HepG2 (cell line): ENCODE results near the gene ZNF211. TPM values are rescaled to one million over a fixed set of nuclear protein-coding genes. Genes with fewer than 3 reads are reported as not detected.

Experiments
- CCDC6 ChIP-seq: sonication (generic); formaldehyde crosslinking; IDR thresholded peaks from 2 replicates; pipeline ENCODE4 v1.8.1; 2022; ENCODE audit warnings: mild to moderate bottlenecking, missing genetic modification reagents, moderate library complexity
- CENPT ChIP-seq: sonication (generic); formaldehyde crosslinking; IDR thresholded peaks from 2 replicates; pipeline ENCODE4 v1.8.0; 2022; ENCODE audit warnings: low read depth, mild to moderate bottlenecking, moderate library complexity, missing genetic modification reagents
- EED ChIP-seq: sonication (generic); formaldehyde crosslinking; IDR thresholded peaks from 2 replicates; pipeline ENCODE4 v1.5.0; 2020; ENCODE audit warnings: mild to moderate bottlenecking, missing genetic modification reagents
- GABPA ChIP-seq, 2 experiments: IDR thresholded peaks; 2 replicates each; pipeline ENCODE4 v1.6.1; 2011 to 2016; ENCODE audit warnings: low read depth in 2 of 2, low read length in 1 of 2, missing biosample characterization in 1 of 2, missing genetic modification characterization in 1 of 2
- GZF1 ChIP-seq: sonication (generic); formaldehyde crosslinking; IDR thresholded peaks from 2 replicates; pipeline ENCODE4 v1.5.1; 2020; ENCODE audit warnings: mild to moderate bottlenecking, missing genetic modification reagents
- HMGA1 ChIP-seq: sonication (generic); formaldehyde crosslinking; conservative IDR thresholded peaks from 2 replicates; pipeline ENCODE4 v1.4.0; 2020; ENCODE audit warnings: missing genetic modification reagents
- IRF2 ChIP-seq: IDR thresholded peaks from 2 replicates; pipeline ENCODE4 v1.6.1; 2018; ENCODE audit warnings: missing genetic modification reagents, missing compliant biosample characterization
- MTF1 ChIP-seq: sonication (generic); formaldehyde crosslinking; IDR thresholded peaks from 2 replicates; pipeline ENCODE4 v1.5.0; 2020; ENCODE audit warnings: missing genetic modification reagents
- TOPORS ChIP-seq: sonication (generic); formaldehyde crosslinking; IDR thresholded peaks from 2 replicates; pipeline ENCODE4 v1.8.0; 2023; ENCODE audit warnings: mild to moderate bottlenecking, missing genetic modification reagents
- ZNF24 ChIP-seq: fragments of 450-650 bp; IDR thresholded peaks from 2 replicates; pipeline ENCODE4 v1.6.1; 2017; ENCODE audit warnings: antibody characterized with exemption, mild to moderate bottlenecking
- ZNF33B ChIP-seq: sonication (generic); formaldehyde crosslinking; IDR thresholded peaks from 2 replicates; pipeline ENCODE4 v1.5.1; 2020; ENCODE audit warnings: mild to moderate bottlenecking, missing genetic modification reagents
- ZNF713 ChIP-seq: sonication (generic); formaldehyde crosslinking; IDR thresholded peaks from 2 replicates; pipeline ENCODE4 v1.4.0; 2020; ENCODE audit warnings: mild to moderate bottlenecking, missing genetic modification reagents
- ZSCAN25 ChIP-seq: sonication (generic); formaldehyde crosslinking; IDR thresholded peaks from 2 replicates; pipeline ENCODE4 v1.8.0; 2022; ENCODE audit warnings: mild to moderate bottlenecking, missing genetic modification reagents
- polyA plus RNA-seq, 8 experiments: library from polyadenylated mRNA; depleted of rRNA in 3 of 8; stranded (reverse) in 7 of 8; unstranded in 1 of 8; fragments of >200 nt; fragmentation: Illumina TruSeq in 4 of 8; extraction: Trizol in 4 of 8; gene quantifications; 2 replicates each; pipeline versions ENCODE4 v1.2.1 to v1.2.3, GENCODE V29; 2011 to 2016; ENCODE audit warnings: low read depth in 4 of 8, missing spikeins in 1 of 8, mixed read lengths in 1 of 8; ENCODE audit not compliant: insufficient read depth in 1 of 8
- total RNA-seq, 5 experiments: library from RNA; depleted of rRNA; stranded (reverse); fragments of >200 nt; fragmentation: Illumina TruSeq; extraction: Trizol; gene quantifications; 2 replicates each; pipeline ENCODE4 v1.2.3, GENCODE V29; 2016; ENCODE audit warnings: low read depth in 1 of 5
- TF ChIP-seq, protein P1 (sequence below): sonication (generic); formaldehyde crosslinking; IDR thresholded peaks from 2 replicates; pipeline ENCODE4 v1.8.1; 2023; ENCODE audit warnings: mild to moderate bottlenecking, missing genetic modification reagents
- TF ChIP-seq, protein P2 (sequence below): sonication (generic); formaldehyde crosslinking; IDR thresholded peaks from 2 replicates; pipeline ENCODE4 v1.4.0; 2020; ENCODE audit warnings: missing genetic modification reagents, borderline replicate concordance
- TF ChIP-seq, protein P3 (sequence below): sonication (generic); formaldehyde crosslinking; IDR thresholded peaks from 2 replicates; pipeline ENCODE4 v1.9.0; 2021; ENCODE audit warnings: mild to moderate bottlenecking, missing genetic modification reagents
- TF ChIP-seq, protein P4 (sequence below): sonication (generic); formaldehyde crosslinking; IDR thresholded peaks from 2 replicates; pipeline ENCODE4 v1.9.0; 2021; ENCODE audit warnings: missing genetic modification reagents, borderline replicate concordance

The ZNF211 gene
- total and polyA plus RNA-seq, 2 of the 13 experiments (the other 11 are each of a cell fraction or from before 2014, with no cell fraction given): 9.9 to 11.2 TPM

DNA sequence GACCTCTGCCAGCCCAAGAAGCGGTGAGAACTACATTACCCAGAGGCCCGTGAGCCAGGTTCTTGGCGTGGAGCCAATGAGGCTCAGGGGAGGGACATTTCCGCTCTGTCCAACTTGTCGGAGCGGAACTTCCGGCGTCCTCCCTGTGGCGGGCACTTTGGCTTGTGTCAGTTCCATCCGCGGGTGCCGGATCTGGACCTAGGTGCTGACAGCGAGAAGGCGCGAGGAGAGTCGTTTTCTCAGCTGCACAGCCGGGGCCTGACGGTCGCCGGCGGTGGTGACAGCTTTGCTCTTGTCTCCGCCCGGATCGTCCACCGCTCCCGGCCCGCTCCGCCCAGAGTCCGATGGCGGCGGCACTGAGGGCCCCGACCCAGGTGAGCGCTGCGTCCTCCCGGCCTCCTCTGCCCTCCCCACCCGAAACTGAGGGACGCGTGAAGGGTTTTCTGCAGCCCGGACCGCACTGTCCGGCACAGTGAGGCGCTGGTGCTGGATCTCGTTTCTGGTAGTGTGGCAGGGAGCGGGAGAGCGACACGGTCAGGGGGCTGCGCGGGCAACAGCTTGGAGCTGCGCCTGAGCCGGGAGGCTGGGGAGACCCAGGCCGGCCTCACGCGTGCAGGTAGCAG lies 33.1 kb upstream of the ZNF211 start, which contains the start of gene ZNF530 (continued):
- 0 out of 2 replicates have a peak, but pooled peaks have one; percentile 48 for TF ChIP-seq EED (CRISPR knock-in tag)
- TF ChIP-seq, protein P1, sequence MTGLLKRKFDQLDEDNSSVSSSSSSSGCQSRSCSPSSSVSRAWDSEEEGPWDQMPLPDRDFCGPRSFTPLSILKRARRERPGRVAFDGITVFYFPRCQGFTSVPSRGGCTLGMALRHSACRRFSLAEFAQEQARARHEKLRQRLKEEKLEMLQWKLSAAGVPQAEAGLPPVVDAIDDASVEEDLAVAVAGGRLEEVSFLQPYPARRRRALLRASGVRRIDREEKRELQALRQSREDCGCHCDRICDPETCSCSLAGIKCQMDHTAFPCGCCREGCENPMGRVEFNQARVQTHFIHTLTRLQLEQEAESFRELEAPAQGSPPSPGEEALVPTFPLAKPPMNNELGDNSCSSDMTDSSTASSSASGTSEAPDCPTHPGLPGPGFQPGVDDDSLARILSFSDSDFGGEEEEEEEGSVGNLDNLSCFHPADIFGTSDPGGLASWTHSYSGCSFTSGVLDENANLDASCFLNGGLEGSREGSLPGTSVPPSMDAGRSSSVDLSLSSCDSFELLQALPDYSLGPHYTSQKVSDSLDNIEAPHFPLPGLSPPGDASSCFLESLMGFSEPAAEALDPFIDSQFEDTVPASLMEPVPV (CRISPR knock-in tag): peak; percentile 56; the same call in 1 of the 2 replicates
- no peak for TF ChIP-seq HMGA1
- TF ChIP-seq GABPA (IDR thresholded peaks at IDR 0.05; ENCODE audit: low read depth, low read length): peak; percentile 97
- TF ChIP-seq GABPA (CRISPR knock-in tag; IDR thresholded peaks at IDR 0.05; ENCODE audit: low read depth): peak; percentile 99
- TF ChIP-seq, protein P2, sequence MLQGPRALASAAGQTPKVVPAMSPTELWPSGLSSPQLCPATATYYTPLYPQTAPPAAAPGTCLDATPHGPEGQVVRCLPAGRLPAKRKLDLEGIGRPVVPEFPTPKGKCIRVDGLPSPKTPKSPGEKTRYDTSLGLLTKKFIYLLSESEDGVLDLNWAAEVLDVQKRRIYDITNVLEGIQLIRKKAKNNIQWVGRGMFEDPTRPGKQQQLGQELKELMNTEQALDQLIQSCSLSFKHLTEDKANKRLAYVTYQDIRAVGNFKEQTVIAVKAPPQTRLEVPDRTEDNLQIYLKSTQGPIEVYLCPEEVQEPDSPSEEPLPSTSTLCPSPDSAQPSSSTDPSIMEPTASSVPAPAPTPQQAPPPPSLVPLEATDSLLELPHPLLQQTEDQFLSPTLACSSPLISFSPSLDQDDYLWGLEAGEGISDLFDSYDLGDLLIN (CRISPR knock-in tag): no peak
- TF ChIP-seq GZF1 (CRISPR knock-in tag): no peak
- peak; percentile 97 for TF ChIP-seq IRF2 (CRISPR knock-in tag)
- peak; percentile 83; the same call in 1 of the 2 replicates for TF ChIP-seq ZNF33B
- no peak for TF ChIP-seq ZNF24
- peak; percentile 78; the same call in 1 of the 2 replicates for TF ChIP-seq CENPT (CRISPR knock-in tag)
- peak; percentile 61; the same call in 1 of the 2 replicates for TF ChIP-seq TOPORS
- no peak for TF ChIP-seq MTF1 (CRISPR knock-in tag)
- TF ChIP-seq ZSCAN25 (CRISPR knock-in tag): peak; percentile 70; the same call in 1 of the 2 replicates
- no peak for TF ChIP-seq ZNF713 (CRISPR knock-in tag)
- TF ChIP-seq, protein P3, sequence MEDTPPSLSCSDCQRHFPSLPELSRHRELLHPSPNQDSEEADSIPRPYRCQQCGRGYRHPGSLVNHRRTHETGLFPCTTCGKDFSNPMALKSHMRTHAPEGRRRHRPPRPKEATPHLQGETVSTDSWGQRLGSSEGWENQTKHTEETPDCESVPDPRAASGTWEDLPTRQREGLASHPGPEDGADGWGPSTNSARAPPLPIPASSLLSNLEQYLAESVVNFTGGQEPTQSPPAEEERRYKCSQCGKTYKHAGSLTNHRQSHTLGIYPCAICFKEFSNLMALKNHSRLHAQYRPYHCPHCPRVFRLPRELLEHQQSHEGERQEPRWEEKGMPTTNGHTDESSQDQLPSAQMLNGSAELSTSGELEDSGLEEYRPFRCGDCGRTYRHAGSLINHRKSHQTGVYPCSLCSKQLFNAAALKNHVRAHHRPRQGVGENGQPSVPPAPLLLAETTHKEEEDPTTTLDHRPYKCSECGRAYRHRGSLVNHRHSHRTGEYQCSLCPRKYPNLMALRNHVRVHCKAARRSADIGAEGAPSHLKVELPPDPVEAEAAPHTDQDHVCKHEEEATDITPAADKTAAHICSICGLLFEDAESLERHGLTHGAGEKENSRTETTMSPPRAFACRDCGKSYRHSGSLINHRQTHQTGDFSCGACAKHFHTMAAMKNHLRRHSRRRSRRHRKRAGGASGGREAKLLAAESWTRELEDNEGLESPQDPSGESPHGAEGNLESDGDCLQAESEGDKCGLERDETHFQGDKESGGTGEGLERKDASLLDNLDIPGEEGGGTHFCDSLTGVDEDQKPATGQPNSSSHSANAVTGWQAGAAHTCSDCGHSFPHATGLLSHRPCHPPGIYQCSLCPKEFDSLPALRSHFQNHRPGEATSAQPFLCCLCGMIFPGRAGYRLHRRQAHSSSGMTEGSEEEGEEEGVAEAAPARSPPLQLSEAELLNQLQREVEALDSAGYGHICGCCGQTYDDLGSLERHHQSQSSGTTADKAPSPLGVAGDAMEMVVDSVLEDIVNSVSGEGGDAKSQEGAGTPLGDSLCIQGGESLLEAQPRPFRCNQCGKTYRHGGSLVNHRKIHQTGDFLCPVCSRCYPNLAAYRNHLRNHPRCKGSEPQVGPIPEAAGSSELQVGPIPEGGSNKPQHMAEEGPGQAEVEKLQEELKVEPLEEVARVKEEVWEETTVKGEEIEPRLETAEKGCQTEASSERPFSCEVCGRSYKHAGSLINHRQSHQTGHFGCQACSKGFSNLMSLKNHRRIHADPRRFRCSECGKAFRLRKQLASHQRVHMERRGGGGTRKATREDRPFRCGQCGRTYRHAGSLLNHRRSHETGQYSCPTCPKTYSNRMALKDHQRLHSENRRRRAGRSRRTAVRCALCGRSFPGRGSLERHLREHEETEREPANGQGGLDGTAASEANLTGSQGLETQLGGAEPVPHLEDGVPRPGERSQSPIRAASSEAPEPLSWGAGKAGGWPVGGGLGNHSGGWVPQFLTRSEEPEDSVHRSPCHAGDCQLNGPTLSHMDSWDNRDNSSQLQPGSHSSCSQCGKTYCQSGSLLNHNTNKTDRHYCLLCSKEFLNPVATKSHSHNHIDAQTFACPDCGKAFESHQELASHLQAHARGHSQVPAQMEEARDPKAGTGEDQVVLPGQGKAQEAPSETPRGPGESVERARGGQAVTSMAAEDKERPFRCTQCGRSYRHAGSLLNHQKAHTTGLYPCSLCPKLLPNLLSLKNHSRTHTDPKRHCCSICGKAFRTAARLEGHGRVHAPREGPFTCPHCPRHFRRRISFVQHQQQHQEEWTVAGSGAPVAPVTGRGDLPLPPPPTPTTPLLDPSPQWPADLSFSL (CRISPR knock-in tag): no peak
- TF ChIP-seq, protein P4, sequence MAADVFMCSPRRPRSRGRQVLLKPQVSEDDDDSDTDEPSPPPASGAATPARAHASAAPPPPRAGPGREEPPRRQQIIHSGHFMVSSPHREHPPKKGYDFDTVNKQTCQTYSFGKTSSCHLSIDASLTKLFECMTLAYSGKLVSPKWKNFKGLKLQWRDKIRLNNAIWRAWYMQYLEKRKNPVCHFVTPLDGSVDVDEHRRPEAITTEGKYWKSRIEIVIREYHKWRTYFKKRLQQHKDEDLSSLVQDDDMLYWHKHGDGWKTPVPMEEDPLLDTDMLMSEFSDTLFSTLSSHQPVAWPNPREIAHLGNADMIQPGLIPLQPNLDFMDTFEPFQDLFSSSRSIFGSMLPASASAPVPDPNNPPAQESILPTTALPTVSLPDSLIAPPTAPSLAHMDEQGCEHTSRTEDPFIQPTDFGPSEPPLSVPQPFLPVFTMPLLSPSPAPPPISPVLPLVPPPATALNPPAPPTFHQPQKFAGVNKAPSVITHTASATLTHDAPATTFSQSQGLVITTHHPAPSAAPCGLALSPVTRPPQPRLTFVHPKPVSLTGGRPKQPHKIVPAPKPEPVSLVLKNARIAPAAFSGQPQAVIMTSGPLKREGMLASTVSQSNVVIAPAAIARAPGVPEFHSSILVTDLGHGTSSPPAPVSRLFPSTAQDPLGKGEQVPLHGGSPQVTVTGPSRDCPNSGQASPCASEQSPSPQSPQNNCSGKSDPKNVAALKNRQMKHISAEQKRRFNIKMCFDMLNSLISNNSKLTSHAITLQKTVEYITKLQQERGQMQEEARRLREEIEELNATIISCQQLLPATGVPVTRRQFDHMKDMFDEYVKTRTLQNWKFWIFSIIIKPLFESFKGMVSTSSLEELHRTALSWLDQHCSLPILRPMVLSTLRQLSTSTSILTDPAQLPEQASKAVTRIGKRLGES (CRISPR knock-in tag): no peak
- peak; percentile 68; the same call in 1 of the 2 replicates for TF ChIP-seq CCDC6 (CRISPR knock-in tag)
